ENCODE measurements around the gene CCDC13.

The CCDC13 gene

DNA sequence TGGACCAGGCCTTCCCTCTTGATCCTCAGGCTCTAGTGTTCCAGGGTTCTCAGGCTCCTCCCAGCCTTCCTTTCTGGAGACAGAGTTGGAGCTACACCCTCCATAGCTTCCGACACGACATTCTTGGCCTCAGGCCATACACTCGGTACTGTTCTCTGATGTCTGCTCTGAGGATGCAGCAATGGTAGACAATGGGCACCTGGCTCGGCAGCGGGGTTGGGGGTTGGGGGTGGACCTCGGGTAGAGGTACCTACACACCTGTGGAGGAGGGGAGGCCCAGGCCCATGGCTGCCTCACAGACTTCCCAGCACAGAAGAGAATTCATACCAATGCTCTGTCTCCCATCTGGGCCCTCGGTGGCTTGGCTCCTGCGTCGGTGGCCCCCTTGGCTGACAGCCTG lies 21.4 kb downstream of the CCDC13 start:
- DNase-seq: no peak

- DNase-seq: no peak
These were observed 22.2 kb downstream of the CCDC13 start for GRCh38 chr3:42750834-42751233.

DNA sequence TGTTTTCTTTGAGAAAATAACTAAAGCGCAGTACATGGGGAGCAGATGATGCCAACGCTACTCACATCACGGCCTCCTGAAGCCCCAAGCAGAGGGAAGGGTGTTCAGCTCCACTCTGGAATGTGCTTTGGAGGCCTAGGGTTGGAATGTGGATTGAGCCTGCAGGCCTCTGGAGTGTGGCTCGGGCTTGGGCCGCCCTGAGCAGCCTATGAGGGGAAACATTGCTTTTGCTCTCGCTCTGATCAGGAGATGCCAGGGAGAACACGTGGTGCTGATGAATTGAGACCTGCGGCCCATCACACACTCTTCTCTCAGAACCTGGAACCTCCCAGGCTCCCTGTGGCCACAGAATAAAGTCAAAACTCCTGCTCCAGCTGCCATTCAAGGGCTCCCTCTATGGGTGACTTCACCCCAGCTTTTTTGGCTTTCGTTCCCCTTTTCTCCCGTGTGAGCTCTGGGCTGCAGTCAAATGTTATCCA lies 23.3 kb downstream of the CCDC13 start:
- no peak for DNase-seq

GRCh38 chr3:42749025-42749752 lies 23.9 kb downstream of the CCDC13 start:
- no peak for DNase-seq

- no peak for DNase-seq
These were observed 25.5 kb downstream of the CCDC13 start for GRCh38 chr3:42747581-42747980.

DNA sequence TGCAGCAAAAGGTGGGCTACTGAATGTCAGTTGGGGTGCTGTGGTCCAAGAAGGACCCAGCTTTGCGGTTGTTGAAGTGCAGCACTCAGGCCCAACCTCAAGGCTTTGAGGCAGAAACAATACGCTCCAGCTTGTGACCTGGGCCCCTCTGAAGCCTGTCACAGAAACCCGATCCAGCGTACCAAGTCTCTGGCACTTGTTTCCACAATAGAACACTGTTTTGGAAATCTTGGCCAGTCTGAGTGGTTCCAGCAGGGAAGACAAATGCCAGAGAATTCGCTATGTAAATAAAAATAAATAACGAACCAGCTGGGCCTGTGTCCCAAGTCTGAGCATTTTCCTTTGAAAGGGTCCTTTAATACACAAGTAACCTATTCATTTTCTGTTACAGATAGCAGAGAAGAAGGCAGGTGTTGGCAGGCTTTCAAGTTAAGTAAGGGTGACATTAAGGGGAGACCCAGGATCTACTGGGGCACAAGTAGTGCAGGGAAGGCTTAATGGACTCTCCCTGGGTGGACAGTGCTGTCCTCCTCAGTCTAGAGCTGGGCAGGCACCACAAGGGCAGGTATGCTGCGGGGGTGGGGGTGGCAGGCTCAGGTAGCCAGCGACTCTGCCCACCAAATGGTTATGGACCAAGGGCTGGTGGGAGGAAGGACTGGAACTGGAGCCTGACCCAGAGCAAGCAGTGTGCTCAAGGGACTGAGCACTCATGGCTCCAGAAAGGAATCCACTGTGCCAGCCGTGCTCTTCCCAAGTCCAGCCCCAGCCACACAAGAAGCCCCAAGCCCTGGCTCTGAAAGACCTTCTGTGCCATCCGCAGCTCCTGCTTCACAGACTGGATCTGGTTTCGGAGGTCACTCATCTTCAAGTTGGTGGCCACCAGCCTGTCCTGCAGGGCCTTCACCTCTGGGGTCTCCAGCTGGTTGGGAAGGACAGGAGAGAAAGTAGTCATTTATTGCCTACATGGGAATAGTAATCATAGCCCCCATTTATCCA lies 26.3 kb downstream of the CCDC13 start:
- no peak for DNase-seq

DNA sequence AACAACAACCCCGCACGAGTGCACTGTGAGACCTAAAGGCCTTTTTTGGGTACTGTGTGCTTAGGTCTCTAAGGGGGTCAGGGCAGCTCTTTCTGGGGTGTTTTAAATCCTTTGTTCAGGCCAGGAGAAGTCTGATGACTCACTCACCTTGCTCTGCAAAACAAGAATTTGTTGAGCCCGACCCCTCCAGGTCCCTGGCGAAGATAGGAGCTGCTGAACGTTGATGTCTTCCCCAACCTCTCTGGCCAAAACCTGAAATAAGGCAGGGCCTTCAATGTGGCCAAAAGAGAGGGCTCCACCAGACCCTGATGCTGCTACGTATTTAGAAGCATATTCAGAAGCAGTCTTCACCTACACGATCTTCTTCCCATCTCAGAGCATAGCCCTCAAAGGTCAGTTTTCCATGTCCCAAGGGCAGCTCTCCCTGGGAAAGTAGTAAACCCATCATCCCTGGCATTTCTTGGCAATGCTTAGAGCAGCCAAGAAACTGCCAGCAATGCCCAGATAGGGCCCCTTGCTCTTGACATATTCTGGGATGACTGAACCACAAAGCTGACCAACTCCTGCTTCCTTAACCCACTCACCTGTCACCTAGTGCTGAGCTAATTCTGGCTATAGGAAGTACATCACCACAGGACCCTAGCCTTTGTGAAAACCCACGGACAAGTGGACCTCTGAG lies 27.1 kb downstream of the CCDC13 start:
- no peak for DNase-seq

DNA sequence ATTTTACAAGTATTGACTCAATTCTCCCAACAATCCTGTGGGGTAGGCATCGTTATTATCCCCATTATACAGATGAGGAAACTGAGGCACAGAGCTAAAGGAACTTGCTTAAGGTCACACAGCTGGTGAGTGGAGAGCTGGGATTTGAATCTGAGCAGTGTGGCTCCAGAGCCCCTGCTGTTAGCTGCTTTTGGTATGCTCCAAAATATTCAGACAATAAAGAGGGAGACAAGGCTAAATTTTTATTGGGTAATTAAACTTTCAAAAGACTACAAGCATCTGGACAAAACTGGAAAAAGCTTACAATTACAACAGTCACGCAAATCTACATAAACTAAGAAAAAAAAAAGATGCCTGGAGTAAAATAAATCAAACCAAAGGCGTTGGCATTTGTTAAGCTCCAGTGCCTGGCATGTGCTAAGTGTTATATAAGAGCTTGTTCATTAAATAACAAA lies 27.7 kb downstream of the CCDC13 start:
- no peak for DNase-seq

DNA sequence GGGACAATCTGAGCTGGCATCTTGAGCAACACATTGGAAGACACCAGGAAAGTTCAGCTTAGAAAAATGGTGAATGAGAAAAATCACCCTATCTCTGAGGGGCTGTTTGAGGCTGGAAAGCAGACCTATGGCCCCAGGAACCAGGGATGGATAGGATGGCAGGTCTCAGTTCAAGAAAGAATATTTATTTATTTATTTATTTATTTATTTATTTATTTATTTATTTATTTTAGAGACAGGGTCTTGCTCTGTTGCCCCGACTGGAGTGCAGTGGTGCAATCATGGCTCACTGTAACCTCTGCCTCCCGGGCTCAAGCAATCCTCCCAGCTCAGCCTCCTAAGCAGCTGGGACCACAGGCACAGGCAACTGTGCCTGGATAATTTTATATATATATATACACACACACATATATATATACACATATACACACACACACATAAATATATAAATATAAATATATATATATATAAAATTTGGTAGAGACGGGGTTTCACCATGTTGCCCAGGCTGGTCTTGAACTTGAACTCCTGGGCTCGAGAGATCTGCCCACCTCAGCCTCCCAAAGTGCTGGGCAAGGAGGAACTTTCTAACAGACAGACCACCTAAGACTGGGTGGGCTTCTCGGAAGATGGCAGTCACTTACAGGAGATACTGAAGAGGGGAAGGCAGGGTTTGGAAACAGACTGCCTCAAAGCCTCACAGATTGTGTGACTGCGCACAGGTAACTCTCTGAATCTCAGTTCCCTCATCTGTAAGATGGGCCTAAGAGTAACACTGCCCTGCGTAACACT lies 29.7 kb downstream of the CCDC13 start:
- DNase-seq: no peak

- DNase-seq: no peak
These were observed 30.4 kb downstream of the CCDC13 start for GRCh38 chr3:42742688-42743087.

DNA sequence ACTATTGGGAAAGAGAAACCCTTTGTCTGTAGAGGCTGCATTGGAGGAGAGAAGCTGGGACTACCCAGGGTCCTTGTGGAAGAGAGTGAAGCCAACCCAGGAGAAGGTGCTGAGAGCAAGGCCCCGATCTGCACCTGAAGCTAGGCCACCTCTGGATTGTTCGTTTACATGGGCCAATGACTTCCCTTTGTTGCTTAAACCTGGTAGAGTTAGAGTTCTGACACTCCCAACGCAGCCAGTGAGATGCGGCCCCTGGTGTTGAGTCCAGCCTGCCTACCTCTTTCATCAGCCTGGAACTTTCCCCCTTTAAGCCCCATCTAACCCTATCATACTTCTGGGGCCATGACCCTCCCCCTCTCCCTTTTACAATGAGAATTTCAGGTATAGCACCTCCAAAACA lies 30.8 kb downstream of the CCDC13 start:
- DNase-seq: no peak

GRCh38 chr3:42741796-42742195 lies 31.3 kb downstream of the CCDC13 start:
- no peak for DNase-seq

DNA sequence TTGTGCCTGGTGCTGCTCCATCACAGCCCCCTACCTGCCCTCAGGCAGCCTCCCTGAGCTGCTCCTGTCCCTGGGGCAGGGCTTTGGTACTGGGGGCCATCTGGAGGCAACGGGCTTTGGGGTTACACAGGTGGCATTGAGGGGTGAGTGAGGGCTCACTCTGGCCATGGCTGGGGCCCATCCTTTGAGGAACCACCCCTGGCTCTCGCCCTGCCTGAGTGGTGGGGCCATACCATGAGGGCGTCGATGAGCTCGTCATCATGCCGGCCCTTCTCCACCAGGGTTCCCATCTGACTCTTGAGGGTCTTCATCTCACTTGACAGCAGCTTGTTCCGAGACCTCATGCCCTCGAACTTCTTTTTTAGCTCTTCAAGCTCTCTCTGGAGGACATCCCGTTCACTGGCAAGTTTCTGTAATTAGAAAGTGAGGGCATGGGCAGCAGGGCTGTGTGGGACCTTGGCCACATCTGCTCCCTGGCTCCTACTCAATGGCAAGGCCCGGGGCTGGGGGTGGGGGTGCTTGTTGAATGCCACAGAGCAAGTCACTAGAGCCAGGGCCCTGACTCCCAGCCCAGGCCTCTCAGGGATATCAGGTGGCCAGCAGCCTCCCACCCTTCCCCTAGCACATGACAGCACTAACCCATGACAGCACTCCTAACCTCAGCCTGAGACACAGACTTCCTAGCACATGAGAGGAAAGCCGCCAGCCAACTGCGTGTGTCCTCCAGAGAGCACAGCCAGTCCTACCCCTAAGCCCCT lies 33.5 kb downstream of the CCDC13 start:
- no peak for DNase-seq

- DNase-seq: no peak
These were observed 36.5 kb downstream of the CCDC13 start for GRCh38 chr3:42736531-42736930.

DNA sequence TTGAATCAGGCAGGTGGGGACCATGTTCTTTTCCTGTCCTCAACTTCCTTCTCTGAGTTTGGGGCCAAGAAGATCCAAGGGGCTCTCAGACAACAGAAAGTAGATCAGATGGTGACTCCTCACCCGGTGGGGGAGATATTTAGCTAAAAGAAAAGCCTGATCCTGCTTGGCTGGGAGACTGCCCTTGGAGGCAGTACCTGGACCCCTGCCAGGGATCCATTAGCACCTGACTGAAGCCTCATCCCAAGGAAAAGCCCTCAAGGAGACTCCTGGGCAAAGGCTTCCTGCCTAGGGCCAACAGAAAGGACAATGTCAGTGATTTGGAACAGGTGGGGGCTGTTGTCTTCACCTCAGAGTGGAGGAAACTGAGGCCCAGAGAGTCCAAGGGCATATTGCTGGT lies 37.0 kb downstream of the CCDC13 start:
- no peak for DNase-seq

DNA sequence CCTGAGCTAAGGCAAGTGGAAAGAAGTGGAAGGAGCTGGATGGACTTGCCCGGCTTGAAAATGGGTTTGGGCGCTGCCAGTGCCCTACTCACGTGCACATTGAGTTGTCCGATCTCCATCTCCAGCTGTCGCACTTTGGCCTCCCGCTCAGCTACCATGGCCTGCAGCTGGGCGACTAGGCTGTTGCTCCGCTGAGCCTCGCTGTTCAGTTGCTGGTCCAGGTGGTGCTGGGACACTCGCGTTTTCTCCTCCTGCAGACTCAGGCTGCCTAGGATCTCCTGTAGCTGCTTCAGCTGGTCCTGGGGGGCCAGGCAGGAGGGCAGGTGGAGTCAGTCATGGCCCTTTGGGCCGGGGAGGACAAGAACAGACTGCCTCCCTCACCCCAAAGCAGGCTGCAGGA lies 37.4 kb downstream of the CCDC13 start:
- DNase-seq: no peak

GRCh38 chr3:42735019-42735418 lies 38.0 kb downstream of the CCDC13 start:
- no peak for DNase-seq

GRCh38 chr3:42734263-42734860 lies 38.7 kb downstream of the CCDC13 start:
- DNase-seq: no peak

DNA sequence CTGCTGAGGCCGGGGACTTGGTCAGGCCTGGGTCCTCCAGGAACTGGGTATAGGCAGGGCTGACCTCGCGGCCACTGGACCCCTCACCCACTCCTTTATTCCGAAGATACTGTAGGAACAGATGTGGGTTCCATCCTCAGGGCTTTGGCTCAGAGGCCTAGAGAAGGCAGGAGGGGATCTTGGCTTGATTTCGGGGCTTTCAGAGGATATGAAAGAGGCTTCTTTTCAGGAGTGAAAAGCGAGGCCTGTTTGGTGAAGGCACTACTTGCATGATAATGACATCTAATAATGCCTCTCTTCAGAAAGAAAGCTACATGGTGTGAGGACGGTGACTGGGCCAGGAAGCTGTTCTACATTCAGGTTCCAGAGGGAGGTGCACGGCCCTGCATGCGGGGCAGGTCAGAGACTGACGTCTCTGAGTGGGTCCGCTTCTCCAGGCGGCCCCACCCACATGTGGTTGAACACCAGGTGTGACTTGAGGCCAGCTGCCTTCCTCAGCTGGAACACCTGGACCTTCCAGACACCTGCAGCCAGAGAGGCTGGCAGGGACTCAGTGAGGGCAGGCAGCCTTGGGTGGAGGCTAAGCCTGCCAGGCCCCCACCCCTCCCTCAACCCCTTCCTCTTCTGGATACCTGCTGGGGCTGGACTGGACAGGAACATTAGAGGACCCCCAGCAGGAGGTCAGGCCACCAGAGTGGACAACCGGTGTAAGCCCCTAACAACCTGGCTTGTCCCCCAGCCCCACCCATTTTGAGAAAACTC lies 39.4 kb downstream of the CCDC13 start:
- DNase-seq: no peak

DNA sequence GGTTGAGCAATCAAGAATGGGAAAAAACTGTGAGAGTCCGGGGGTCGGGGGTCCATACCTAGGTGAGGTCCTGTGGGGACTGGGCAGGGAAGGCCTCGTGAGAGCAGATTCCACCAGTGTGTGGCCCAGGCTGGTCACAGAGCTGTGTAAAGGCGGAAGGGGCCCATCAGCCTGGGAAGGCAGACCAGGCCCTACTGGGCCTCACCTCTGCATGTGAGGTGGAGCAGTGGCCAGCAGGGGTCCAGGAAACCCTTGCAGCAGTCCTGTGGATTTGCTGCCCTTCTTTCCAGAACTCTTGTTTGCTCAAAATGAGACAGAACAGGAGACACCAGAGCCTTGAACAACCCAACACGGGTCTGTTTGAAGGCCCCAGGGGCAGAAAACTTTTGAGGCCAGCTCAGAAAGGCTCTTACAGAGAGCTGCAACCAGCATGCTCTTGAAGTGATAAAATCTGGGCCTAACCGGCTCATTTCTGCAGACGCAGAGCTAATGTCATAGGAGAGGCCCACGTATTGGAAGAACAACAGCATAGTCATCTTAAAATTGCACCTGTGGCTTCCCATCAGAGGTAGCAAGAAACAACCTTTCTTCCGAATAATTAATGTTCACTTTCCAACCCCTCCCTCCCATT lies 40.1 kb downstream of the CCDC13 start:
- DNase-seq: no peak

Measured in NCI-H1930 (cell line).